ENCODE measurements around the gene DTNB.
"Not testable (repeated sequence)": the region's sequence is repeated elsewhere in the genome, so short reads cannot be mapped to it uniquely, and the experiment has no call there.

Gene DTNB

DNA sequence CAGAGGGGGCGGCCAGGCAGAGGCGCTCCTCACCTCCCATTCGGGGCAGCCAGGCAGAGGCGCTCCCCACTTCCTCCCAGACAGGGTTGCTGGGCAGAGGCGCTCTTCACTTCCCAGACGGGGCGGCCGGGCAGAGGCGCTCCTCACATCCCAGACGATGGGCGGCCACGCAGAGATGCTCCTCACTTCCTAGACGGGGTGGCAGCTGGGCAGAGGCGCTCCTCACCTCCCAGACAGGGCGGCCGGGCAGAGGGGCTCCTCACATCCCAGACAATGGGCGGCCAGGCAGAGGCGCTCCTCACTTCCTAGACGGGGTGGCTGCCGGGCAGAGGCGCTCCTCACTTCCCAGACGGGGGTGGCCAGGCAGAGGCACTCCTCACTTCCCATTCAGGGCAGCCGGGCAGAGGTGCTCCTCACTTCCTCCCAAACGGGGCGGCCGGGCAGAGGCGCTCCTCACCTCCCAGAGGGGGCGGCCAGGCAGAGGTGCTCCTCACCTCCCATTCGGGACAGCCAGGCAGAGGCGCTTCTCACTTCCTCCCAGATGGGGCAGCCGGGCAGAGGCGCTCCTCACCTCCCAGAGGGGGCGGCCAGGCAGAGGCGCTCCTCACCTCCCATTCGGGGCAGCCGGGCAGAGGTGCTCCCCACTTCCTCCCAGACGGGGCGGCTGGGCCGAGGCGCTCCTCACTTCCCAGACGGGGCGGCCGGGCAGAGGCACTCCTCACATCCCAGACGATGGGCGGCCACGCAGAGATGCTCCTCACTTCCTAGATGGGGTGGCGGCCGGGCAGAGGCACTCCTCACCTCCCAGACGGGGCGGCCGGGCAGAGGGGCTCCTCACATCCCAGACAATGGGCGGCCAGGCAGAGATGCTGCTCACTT is 137.7 kb downstream of the DTNB start:
- DNase-seq, result not testable (repeated sequence)

DNA sequence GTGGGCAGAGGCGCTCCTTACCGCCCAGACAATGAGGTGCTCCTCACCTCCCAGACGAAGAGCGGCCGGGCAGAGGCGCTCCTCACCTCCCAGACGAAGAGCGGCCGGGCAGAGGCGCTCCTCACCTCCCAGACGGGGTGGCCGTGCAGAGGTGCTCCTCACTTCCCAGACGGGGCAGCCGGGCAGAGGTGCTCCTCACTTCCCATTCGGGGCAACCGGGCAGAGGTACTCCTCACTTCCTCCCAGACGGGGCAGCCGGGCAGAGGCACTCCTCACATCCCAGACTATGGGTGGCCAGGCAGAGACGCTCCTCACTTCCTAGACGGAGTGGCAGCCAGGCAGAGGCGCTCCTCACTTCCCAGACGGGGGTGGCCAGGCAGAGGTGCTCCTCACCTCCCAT is 138.4 kb downstream of the DTNB start:
- DNase-seq, result not testable (repeated sequence)

DNA sequence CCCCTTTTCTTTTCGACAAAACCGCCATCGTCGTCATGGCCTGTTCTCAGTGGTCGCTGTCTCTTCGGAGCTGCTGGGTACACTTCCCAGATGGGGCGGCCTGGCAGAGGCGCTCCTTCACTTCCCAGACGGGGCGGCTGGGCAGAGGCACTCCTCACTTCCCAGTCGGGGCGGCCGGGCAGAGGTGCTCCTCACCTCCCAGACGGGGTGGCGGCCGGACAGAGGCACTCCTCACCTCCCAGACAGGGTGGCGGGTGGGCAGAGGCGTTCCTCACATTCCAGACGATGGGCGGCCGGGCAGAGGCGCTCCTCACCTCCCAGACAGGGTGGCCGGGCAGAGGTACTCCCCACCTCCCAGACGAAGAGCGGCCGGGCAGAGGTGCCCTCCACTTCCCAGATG is 138.9 kb downstream of the DTNB start:
- no peak for DNase-seq

DNA sequence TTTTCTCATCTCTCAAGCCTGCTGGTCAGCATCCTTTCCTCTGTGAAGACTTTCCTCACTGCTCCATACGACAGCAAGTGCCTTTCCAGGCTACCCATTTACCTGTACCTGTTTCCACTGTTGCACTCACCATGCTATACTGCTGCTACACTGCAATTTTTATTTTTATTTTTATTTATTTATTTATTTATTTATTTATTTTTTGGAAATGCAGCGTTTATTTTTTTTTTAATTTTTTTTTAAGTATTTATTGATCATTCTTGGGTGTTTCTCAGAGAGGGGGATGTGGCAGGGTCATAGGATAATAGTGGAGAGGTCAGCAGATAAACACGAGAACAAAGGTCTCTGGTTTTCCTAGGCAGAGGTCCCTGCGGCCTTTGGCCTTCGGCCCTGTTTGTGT is 139.6 kb downstream of the DTNB start:
- DNase-seq, result not testable (repeated sequence)

DNA sequence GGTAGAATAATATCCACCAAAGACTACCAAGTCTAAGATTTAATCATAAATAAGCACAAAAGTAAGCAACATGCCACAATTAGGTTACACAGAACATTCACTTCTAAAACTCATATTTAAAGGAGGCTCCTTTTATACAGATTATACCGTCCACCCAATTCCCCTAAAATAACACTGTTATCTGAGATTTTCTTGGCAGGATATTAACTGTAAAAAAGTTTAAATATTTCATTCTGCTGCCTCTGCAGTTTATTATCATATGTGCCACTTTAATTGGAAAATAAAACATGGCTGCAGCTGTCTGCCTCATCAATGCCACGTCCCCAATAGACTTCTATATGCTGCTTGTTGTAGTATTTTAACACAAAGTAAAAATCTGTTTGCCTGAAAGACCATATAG is 140.9 kb downstream of the DTNB start:
- DNase-seq, result no peak

DNA sequence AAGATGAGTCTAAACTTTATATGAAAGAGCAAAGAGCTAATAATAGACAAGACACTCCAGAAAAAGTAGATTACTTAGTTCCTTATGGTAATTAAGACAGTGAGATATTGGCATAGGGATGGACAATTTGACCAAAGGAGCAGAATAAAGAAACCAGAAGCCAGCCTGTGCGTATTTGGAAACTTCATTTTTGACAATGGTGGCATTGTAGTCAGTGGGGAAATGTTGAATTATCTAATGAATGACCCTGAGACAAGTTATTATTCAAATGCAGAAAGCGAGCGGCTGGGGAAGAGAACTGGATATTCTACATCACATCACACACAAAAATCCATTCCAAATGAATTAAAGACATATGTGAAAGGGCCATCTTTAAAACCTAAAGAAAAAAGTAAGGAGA is 144.3 kb downstream of the DTNB start:
- peak; percentile 19 for DNase-seq

DNA sequence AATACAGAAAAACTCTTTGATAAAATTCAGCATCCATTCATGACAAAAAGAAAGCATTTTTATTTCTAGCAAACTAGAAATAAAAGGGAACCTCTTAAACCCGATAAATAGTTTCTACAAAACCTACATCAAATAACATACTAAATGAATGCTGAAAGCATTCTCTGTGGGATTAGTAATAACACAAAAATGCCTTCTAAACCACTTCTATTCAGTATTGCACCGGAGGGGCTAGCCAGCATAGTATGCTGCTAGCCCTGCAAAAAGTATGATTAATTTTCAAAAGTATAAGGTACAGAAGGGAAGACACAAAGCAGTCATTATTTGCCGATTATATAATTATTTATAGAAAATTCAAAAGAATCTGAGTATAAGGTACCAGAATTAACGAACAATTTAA is 145.2 kb downstream of the DTNB start:
- DNase-seq, result no peak

DNA sequence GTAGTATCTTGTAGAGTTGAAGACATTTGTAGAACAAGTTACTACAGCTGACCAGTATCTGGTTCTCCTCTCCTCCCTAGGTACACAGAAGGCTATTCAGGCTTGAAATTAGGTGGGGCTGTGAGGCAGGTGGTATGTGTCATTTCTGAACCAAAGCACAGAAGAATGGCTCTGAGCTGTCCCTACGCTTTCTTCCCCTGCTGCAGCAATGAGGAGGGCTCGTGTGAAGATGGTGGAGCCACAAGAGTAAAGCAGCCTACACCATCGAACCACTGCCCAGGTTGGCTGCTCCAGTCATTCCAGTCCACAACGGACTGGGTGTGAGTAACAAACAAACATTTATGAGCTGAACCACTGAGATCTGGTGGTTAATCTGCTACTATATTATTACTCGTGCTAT is 148.9 kb downstream of the DTNB start:
- no peak for DNase-seq

DNA sequence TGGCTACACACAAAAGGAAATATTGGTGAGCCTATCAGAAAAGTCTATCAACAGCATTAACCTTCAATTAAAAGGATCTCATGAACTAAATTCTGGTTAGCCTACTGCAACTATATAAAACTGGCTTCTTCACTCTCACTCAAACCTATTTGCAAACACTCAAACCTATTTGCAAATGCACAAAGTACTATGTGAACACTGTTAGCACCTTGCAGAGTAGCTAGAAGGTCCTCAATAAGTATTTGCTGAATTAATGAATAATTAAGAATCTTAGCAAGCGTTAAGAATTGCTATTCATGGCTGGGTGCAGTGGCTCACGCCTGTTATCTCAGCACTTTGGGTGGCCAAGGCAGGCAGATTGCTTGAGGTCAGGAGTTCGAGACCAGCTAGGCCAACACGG is 150.3 kb downstream of the DTNB start:
- DNase-seq, result no peak

DNA sequence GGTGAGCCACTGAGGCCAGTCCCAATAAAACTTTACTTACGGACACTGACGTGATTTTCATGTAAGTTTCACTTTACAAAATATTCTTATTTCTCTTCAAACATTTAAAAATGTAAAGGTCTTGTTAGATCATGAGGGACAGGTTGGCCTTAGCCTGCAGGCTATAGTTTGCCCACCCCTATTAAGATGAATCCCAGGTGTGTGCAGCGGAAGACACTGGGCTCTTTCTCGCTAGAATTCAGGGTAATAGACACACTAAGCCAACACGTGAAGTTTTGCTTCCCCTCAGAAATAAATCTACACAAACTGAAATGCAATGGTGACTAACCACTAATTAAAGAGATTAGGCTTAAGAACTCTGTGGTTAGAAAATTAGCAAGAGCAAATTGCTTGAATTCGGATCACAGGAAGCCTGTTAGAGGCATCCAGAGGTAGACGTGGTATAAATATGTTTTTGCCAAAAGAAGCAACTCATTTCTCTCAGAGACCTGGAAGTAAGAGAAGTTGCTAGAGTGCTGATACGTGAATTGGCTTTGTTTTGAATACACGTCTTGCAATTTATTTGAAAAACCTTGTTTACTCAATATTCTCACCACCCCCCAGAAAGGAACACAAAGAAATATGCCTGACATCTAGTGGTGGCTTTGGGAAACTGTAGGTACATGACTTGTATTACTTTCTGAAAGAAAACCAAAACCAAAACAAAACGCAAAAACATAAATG is 151.6 kb downstream of the DTNB start:
- DNase-seq, result peak; percentile 44

DNA sequence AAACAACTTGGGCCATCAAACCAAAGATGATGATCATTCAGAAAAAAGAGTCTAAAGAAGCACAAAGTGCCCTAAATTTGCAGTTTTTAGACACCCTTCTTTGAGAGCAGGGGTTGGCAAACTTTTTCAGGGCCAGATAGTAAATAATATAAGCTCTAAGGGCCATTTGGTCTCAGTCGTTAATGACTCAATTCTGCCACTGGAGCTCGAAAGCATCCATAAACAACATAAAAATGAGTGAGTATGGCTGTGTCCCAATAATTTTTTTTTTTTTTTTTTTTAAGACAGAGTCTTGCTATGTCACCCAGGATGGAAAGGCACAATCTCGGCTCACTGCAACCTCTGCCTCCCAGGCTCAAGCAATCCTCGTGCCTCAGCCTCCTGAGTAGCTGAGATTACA is 152.3 kb downstream of the DTNB start:
- DNase-seq, result no peak

DNA sequence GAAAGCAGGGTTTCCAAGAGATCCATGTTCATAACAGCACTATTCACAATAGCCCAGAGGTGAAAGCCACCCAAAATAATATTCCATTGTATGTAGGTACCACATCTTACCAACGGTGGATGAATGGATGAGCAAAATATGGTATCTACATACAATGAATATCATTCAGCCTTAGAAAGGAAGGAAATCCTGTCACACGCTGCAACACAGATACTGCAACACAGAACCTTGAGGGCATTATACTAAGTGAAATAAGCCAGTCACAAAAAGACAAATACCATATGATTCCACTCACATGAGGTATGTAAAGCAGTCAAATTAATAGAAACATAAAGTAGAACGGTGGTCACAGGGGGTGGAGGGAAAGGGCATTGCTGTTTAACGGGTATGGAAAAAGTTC is 155.7 kb downstream of the DTNB start:
- no peak for DNase-seq

DNA sequence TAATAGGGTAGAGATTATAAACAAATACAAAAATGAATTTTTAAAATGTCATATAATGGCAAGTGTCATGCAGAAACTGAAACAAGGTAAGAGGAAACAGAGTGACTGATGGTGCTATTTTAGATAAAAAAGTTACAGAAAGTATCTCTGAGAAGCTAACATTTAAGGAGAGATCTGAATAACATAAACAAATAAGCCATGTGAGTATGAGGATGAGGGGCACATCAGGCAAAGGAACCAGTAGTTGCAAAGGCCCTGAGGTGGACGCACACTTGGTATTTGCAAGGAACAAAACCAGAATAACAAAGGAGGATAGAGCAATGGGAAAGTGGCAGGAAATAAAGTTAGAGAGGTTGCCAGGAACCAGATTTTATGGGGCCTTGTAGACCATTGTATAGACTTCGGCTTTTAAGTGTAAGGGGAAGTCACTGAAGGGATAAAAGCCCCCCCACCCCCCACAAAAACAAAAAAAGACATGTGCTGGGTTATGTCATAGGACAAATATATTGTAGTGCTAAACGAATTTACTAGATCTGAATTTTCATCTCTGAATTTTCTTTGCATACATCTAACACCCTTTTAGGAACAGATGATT is 159.2 kb downstream of the DTNB start:
- DNase-seq, result no peak

DNA sequence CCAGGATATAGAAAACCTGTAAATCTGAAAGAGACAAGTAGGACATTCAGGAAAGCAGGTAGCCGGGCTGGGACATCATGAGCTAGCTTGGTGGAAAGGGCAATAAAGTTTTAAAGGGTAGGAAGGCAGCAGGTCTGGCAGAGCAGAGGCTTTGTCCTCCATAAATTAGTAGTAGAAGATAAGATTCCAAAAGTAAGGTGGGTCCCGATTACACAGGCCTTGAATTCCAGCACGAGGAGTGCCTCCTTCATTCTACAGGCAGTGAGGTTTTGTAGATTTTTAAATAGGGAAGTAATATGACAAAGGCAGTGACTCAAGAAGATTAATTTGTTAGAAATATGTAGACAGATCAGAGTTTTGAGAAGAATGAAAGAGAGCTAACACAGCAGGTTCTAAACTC is 160.7 kb downstream of the DTNB start:
- no peak for DNase-seq

DNA sequence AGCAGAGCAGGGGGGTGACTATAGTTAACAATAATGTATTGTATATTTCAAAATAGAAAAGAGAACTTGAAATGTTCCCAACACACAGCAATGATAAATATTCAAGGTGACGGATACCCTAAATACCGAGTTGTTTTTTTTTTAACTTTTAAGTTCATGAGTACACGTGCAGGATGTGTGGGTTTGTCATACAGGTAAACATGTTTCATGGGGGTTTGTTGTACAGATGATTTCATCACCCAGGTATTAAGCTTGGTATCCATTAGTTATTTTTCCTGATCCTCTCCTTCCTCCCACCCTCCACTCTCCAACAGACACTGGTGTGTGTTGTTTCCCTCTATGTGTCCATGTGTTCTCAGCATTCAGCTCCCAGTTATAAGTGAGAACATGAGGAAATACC is 167.2 kb downstream of the DTNB start:
- no peak for DNase-seq

DNA sequence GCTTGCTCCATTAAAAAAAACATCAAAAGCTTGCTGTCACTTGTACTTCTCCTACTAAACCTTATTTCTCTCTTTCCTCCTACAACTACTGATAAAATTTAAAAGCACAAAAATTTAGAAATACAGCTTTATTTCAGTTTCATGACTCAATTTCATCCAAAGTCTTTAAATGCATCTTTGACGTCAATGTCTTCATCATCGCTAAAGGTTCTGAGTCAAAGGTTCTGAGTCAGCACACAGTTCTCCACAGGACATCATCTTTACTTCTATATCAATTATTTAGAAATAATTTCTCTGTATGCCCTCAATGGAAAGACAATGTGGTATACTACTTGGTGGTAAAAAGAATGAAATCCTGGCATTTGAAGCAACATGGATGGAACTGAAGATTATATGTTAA is 167.8 kb downstream of the DTNB start:
- no peak for DNase-seq

DNA sequence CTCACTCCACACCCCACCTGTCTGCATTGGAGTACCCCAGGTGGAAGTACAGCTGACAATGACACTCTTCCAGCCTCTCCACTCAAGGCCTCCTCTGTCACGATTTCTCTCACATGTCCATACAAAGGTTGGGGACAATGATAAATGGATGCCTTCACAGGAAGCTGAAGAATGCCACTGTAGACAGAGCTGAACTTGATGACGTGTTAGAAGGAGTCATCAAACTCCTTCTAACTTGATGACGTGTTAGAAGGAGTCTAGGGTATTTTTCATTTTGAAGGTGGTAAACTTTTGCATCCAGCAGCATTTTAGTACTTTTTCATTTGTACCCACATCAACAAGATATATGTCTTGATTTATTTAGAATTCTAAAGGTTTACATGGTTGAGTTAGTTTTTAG is 168.2 kb downstream of the DTNB start:
- DNase-seq, result no peak

DNA sequence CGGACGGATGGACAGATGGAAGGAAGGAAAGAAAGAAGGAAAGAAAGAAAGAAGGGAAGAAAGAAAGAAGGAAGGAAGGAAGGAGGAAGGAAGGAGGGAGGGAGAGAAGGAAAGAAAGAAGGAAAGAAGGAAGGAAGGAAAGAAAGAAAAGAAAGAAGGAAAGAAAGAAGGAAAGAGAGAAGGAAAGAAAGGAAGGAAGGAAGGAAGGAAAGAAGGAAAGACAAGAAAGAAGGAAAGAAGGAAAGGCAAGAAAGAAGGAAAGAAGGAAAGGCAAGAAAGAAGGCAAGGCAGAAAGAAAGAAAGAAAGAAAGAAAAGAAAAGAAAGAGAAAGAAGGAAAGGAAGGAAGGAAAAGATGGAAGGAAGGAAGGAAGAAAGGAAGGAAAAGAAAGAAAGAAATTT is 169.1 kb downstream of the DTNB start:
- no peak for DNase-seq

DNA sequence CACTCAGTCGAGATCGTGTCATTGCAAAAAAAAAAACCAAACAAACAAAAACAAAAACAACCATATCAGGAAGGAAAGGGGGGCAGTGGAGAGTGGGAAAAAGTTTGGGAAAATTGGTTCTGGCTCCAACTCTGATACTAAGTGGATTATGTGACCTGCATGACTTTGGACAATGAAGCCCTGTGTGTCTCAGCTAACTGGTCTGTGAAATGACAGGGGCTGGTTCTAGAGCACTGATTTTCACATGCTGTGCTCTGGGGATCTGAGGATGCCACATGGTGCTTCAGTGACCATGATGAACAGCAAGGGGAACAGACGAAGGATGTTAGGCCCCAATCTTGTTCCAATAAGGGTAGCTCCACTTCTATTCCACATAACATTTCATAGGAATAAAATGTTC is 174.2 kb downstream of the DTNB start:
- no peak for DNase-seq

DNA sequence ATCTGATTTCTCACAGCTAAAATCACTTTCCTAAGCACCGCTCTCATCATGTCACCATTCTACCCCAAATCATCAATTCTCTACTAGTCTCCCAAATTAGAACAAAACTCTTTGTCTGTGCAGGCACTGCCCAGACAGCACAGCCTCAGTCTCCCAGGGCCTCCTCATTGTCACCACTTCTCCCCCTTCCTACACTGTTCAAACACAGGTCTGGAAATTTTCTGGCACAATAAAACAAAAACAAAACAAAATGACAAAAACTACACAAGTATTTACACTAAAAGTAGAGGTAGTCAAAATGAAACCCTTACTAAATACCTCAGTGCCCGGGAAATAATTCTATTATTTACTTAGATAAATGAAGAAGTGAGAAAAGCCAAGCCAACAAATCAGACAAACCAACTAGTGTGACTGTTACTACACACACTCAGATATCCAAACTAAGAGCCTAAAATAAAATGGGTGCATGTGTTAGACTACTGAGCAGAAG is 175.4 kb downstream of the DTNB start:
- DNase-seq, result no peak

DNA sequence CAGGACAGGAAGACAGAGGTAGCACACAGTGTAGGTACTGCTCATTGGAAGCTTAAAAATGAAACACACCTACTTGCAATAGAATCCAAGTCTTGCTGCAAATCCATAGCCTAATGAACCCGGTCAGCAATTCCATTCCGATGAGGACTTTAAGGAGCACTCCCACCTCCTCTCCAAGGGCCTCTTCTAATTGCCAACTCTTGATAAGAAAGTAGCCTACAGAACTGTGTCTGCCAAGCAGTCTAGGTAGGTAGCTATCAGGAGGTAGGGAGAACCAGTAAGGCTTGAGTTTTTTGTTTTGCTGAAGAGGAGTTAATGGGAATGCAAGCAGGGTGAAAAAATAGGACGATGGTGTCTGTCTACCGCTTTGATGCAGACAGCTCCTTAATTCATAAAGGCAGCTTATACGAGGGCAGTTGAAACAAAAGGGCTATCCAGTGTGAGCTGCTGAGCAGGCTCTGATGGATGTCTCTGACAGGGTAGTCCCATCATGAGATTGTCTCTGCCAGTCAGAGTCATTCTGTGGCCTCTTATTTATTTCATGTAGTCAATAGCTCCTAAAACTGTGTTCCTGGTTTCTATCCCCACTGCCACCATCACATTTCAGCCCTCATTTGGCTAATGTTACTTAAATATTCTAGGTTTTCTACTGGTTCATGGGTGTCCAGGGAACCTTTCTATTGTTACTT is 176.0 kb downstream of the DTNB start:
- DNase-seq, result no peak

DNA sequence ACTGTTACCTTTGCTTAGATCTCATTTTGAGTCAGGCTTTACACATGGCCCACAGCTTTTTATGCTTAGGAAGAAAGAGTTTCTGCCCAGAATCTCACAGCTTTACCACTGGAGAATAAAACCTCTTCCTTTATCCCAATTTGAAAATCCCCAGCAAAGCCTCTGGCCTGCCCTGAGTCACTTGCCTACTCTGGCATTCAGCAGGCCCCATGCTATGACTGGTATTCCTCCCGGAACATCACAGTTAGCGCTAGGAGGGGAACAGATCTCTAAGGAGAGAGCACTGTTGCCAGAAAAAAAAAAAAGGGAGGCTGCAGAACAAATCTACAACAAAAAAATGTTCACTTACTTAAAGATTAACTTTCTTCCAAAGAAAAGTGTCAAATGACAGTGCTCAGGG is 178.8 kb downstream of the DTNB start:
- no peak for DNase-seq

DNA sequence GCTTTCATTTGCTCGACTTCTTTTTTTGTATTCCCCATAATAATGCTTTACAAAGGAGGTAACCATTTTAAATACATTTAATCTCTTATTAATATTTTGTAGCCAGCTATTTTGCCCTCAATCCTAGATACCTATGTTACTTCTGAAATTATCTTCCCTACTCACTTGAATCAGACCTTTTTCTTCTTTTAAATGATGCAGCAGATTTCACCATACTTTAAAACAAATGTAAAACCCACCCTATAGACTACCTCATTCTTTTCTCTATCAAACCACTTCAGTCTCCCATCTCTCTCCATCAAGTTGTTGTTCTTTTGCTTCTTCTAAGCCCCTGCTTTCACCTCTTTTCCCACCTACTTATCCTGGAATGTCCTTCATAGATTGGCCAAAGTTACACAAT is 180.2 kb downstream of the DTNB start:
- no peak for DNase-seq
